Measurements from ENCODE around the gene KAT2A.

KAT2A gene

GRCh38 chr17:42111265-42111636 is 9.9 kb downstream of the KAT2A start:
- Histone ChIP-seq H3K79me2 (ENCODE audit: insufficient read depth, low read length) (no peaks in the 10 kb centered on the region), H3K36me3 (ENCODE audit: low read length) (no peaks in the 10 kb centered on the region), H3K9me3 (ENCODE audit: insufficient read depth, low read length) (no peaks in the 10 kb centered on the region), H3K9me2 (replicated peaks; ENCODE audit: insufficient read depth, low read length) (no peaks in the 10 kb centered on the region), H3K4me2 (ENCODE audit: low read depth, low read length, poor library complexity, severe bottlenecking) (no peak overlapping the region), H4K20me1 (ENCODE audit: low read depth, low read length) (no peaks in the 10 kb centered on the region), H3K4me3 (ENCODE audit: insufficient read depth, low read length, poor library complexity, severe bottlenecking) (no peak overlapping the region), H3K9ac (ENCODE audit: low read length) (no peak overlapping the region), H3F3A (ENCODE audit: insufficient read depth) (peaks cover 8% of the 10 kb centered on the region), H2AFZ (ENCODE audit: low read depth, low read length, severe bottlenecking) (no peak overlapping the region), H3K27me3 (ENCODE audit: low read length) (no peaks in the 10 kb centered on the region), H3K27ac (ENCODE audit: low read depth, low read length) (no peak overlapping the region)
- no peak for TF ChIP-seq EZH2phosphoT487 (conservative IDR thresholded peaks at IDR 0.05; ENCODE audit: low read length)
- TF ChIP-seq CTCF (IDR thresholded peaks at IDR 0.05; ENCODE audit: insufficient read depth, low read length, poor library complexity, severe bottlenecking), result no peak

GRCh38 chr17:42110301-42111264 is 10.6 kb downstream of the KAT2A start:
- Histone ChIP-seq H3K9ac (ENCODE audit: low read length) (no peak overlapping the region), H3K27ac (ENCODE audit: low read depth, low read length) (no peak overlapping the region), H3F3A (ENCODE audit: insufficient read depth) (peaks cover 2% of the 10 kb centered on the region; the same call in 1 of the 2 replicates), H3K27me3 (ENCODE audit: low read length) (no peaks in the 10 kb centered on the region), H3K9me3 (ENCODE audit: insufficient read depth, low read length) (no peaks in the 10 kb centered on the region), H2AFZ (ENCODE audit: low read depth, low read length, severe bottlenecking) (no peak overlapping the region), H3K79me2 (ENCODE audit: insufficient read depth, low read length) (no peaks in the 10 kb centered on the region), H3K36me3 (ENCODE audit: low read length) (no peaks in the 10 kb centered on the region), H4K20me1 (ENCODE audit: low read depth, low read length) (no peaks in the 10 kb centered on the region), H3K9me2 (replicated peaks; ENCODE audit: insufficient read depth, low read length) (no peaks in the 10 kb centered on the region), H3K4me3 (ENCODE audit: insufficient read depth, low read length, poor library complexity, severe bottlenecking) (no peak overlapping the region), H3K4me2 (ENCODE audit: low read depth, low read length, poor library complexity, severe bottlenecking) (no peak overlapping the region)
- no peak for TF ChIP-seq CTCF (IDR thresholded peaks at IDR 0.05; ENCODE audit: insufficient read depth, low read length, poor library complexity, severe bottlenecking)
- no peak for TF ChIP-seq EZH2phosphoT487 (conservative IDR thresholded peaks at IDR 0.05; ENCODE audit: low read length)

GRCh38 chr17:42109086-42109485 is 12.1 kb downstream of the KAT2A start:
- no peaks in the 10 kb centered on the region for H3K27me3 ChIP-seq (ENCODE audit: low read length)
- H3K9me2 ChIP-seq (replicated peaks; ENCODE audit: insufficient read depth, low read length), result no peaks in the 10 kb centered on the region
- no peaks in the 10 kb centered on the region for H3K79me2 ChIP-seq (ENCODE audit: insufficient read depth, low read length)
- no peak overlapping the region for H3K4me3 ChIP-seq (ENCODE audit: insufficient read depth, low read length, poor library complexity, severe bottlenecking)
- H3F3A ChIP-seq (ENCODE audit: insufficient read depth), result no peaks in the 10 kb centered on the region
- H2AFZ ChIP-seq (ENCODE audit: low read depth, low read length, severe bottlenecking), result no peak overlapping the region
- TF ChIP-seq EZH2phosphoT487 (conservative IDR thresholded peaks at IDR 0.05; ENCODE audit: low read length), result no peak
- no peak for TF ChIP-seq CTCF (IDR thresholded peaks at IDR 0.05; ENCODE audit: insufficient read depth, low read length, poor library complexity, severe bottlenecking)
- no peaks in the 10 kb centered on the region for H4K20me1 ChIP-seq (ENCODE audit: low read depth, low read length)
- H3K36me3 ChIP-seq (ENCODE audit: low read length), result no peaks in the 10 kb centered on the region
- no peak overlapping the region for H3K27ac ChIP-seq (ENCODE audit: low read depth, low read length)
- H3K9ac ChIP-seq (ENCODE audit: low read length), result no peak overlapping the region
- H3K4me2 ChIP-seq (ENCODE audit: low read depth, low read length, poor library complexity, severe bottlenecking), result no peak overlapping the region
- no peaks in the 10 kb centered on the region for H3K9me3 ChIP-seq (ENCODE audit: insufficient read depth, low read length)
